Activated CD4-positive, CD25-positive, alpha-beta regulatory T cell treated with anti-CD3 and anti-CD28 coated beads, Interleukin-2, amount 50 U/mL, for 72 hours (primary cell): ENCODE results near the gene TSPO.
A peak's percentile ranks its signal among the peaks of the same experiment; 100 is the strongest.
"Not testable (repeated sequence)": the region's sequence is repeated elsewhere in the genome, so short reads cannot be mapped to it uniquely, and the experiment has no call there.

ENCODE experiments used
- DNase-seq: peaks from one replicate; pipeline ENCODE4 v3.0.0; 2021

TSPO gene

DNA sequence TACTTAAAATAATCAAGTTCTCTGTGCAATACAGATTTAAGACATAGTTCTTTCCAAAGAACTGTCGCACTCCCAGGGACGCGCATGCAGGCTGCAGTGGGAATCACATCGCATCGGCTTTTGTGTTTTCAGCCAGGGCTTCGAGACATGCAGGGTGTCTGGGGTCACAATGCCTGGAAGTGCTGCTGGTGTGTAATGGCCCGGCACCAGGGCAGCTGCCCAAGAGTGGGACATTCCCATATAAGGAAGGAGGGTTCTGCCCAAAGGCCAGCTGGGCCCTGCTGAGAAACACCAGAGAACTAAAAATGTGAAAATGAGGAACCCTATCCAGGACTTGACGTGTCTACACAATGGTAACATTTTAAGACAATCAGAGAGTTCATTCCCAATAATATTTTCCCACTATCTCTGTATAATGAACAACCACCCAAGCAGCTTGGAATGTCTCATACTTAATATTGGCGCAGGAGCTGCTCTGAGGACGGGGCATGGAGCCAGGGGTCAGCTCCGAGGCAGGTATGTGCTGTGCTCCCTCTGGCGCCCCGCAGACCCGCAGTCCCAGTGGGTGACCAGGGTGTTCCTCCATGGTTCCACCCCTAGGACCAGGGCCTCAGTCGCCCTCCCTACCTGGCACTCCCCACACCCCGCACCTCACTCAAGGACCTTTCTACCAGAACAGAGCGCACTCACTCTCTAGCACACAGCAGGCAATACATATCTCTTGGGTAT lies 19.4 kb upstream of the TSPO start:
- no peak for DNase-seq

DNA sequence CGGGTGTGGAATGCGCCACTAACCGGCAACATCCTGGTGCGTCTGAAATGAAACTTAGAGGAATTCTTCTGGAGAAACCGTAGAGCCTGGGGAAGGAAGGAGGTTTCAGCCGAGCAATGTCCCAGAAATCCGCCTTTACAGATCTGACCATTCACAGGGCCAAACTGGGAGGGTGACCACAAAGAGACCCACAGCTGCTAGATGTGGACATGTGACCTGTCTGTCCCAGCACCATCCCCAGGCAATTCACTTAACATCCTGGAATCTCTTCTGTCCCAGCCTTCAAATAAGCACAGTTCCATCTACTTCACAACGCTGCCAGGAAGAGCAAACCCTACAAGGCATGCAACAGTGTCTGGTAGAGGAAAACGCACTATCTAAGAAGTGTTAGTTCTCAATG lies 18.0 kb upstream of the TSPO start:
- no peak for DNase-seq

DNA sequence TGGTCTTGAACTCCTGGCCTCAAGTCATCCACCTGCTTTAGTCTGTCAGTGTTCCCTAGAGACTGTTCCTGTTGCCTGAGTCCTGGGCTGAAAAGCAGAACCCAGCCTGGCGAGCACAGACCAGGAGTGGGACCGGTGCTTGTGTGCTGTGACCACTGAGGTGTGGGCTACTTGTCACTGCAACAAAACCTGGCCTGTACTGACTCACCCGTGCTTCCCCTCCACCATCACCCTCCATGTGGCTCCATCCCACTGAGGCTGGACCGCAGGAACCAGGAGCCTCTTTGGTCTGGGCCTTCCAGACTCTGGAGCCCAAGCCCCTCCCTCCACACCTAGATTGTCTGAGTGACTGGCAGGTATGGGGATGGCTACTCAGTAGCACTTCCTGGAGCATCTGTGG lies 16.8 kb upstream of the TSPO start:
- DNase-seq = no peak

DNA sequence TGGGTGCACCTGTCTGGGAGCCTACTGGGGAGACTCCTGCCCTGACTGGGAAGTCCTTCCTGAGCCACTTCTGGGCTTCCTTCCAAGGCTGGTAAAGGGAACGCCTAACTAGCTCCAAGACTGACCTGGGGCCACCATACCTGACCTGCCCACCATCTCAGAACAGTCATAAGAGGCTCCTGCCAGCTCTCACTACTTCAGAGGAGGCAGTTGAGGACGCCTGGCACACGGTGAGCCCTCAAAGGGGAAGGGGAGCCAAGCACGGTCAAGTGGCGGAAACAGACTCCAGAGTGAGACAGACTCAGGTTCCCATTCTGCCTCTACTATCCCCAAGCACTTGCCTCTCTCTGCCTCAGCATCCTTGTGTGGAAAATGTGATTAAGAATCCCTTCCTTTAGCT lies 15.8 kb upstream of the TSPO start:
- no peak for DNase-seq

GRCh38 chr22:43136255-43136654 lies 15.1 kb upstream of the TSPO start:
- DNase-seq = peak; percentile 42

- DNase-seq = no peak
These were observed 14.6 kb upstream of the TSPO start for GRCh38 chr22:43136801-43137200.

DNA sequence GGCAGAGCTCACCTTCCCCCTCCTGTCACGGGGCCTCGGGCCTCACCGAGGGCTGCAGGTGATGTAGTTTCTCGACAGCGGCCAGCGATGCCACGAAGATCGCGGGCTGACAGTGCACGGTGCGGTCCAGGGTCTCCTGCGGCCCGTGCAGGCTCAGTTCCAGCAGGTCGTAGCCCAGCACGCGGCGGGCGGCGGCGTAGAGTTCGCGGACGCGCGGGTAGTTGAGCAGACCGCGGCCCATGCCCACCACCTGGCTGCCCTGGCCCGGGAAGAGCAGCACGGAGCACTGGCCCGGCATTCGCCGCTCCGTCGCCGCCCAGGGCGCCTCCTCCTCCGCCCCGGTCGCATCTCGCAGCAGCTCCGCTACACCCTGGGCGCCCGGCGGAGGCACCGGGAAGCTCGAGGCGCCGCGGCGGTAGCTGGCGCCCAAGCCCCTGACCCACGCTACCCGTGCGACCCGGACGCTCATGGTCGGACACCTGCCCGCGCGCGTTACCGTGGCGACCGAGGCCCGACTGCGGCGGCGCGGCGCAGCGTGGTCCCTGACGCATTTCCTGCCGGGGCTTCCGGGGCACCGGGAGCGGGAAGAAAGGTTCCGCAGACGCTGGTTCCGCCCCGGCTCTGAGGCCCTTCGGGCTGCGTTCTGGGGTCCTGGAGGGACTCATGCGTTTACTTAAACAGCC lies 8.3 kb upstream of the TSPO start, which contains the start of gene MCAT:
TSS of gene MCAT (minus strand) at position 519 of the 683 bp plus-strand sequence. CDS start at position 469, 50 bp downstream.
- peak; percentile 86 for DNase-seq

DNA sequence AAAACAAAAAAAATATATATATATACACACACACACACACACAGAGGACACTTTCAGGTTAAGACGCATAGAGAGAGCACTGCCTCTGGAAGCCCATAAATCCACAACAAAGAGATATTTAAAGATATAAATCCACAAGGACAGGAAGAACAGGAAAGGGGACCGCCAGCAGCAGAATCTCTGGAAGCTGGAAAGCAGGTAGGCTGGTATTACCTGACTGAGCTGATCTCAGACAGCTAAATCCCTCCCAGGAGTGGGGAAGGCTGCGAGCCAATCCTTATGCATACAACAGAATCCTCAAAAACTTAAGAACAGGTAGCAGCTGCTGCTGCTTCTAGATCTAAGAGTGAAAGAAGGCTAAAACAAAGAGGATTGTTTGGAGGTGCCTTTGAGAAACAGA lies 6.4 kb upstream of the TSPO start:
- no peak for DNase-seq

DNA sequence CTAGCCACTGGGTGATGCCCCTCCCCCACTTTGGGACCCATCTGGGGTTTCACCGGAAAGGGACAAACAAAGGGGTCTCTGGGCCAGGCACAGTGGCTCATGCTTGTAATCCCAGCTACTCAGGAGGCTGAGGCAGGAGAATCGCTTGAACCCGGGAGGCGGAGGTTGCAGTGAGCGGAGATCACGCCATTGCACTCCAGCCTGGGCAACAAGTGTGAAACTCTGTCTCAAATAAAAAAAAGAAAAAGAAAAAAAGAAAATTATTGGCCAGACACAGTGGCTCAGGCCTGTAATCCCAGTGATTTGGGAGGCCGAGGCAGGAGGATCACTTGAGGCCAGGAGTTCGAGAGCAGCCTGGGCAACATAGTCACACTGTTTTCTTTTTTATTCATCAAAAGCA lies 6.0 kb upstream of the TSPO start:
- not testable (repeated sequence) for DNase-seq

GRCh38 chr22:43146332-43146731 lies 5.0 kb upstream of the TSPO start:
- not testable (repeated sequence) for DNase-seq

DNA sequence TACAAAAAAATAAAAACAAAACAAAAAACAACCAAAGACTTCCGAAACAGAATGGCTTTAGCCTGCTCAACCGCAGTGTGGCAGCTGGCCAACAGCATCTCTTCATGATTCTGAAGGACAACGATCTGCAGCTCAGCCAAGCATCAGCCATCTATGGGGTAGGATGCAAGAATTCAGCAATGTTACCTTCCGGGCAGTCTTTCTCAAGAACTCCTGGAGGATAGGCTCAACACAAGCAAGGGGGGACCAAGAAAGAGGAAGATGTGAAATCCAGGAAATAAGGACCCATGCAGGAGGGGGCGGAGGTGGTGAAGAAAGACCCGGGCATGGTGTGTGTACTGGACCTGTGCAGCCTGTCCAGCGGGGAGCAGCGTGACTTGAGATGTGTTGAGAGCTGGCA lies 3.5 kb upstream of the TSPO start:
- no peak for DNase-seq

DNA sequence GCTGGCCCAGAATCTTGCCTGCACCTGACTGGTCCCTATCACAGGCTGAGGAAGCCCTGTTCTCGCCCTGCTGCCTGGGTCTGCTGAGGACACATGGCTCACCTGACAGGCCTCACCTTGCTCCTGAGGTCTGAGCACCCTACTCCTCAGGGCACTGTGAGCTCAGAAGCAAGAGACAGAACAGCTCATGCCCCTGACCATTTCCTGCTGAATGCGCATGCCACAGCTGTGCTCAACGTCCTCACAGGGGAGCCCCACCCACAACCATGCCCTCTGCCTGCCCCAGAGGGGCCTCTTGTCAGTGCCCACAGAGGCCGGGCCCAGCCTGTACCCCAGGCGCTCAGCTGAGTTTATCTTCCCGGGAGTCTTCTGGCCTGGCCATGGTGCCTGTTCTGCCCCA lies 2.8 kb upstream of the TSPO start:
- no peak for DNase-seq

DNA sequence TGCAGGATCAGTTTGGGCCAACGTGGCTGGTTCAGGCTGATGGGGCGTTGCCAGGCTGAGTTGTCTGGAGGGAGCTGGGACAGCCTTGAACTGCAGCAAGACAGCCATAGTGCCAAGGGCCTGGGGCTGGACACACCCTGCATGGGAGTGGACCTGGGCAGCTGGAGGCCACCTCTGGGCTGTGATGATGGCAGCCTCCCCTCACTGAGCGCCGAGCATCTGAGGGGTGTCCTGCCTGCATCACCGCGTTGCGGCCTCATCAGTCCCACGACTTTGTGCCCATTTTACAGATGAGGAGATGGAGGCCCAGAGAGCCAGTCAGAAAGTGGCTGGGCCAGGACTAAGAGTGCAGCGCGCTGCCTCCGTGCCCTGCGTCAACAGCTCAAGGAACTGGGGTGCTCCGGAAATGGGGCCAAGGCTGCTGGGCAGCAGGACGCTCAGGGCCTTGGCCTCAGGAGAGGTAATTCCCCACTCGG lies 590 bp upstream of the TSPO start:
- no peak for DNase-seq

DNA sequence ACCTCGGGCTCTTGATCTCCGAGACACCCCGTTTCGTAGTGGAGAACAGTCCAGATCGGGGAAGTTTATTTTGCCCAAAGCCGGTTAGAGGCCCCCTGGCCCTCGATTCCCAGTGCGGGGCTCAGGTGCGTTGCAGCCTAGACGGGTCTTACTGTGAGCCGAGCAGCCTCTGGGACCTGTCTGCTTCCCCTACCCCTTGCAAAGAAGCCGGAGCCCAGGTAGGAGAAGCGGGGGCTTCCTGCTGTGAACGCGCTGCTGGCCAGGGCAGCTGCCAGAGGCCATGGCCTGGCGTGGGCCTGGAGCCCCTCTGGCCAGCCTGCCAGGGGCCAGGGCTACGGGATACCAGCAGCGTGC lies 621 bp downstream of the TSPO start:
- DNase-seq = no peak

GRCh38 chr22:43152357-43153071 lies 1.2 kb downstream of the TSPO start:
- peak; percentile 61 for DNase-seq

GRCh38 chr22:43153899-43154298 lies 2.5 kb downstream of the TSPO start:
- DNase-seq = no peak

DNA sequence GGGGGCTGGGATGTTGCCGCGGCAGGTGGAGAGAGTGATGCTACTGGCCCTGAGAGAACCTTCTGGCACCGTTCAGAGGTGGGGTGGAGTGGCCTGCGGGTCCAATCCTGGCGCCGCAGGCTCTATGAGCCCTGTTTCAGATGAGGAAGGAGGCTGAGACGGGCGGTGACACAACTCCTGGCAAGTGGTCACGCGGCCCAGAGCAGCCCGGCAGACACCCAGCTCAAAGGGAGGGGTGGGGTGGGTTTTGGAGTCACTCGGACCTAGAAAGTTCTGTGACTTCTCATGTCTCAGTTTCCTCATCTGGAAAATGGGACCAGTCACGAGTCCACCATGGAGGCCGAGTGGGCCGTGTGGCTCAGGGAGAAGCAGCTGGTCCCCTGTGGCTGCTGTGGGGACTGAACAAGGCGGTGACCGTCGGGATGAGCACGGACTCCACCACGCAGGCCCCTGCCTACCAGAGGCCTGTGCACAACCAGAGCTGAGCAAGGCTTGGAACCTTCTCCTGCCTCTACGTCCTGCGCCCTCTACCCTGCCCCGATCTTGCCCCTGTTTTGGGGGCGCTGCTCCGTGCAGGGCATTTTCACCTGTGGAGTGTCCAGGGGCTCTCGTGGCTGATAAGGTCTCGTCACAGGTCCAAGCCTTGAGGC lies 3.7 kb downstream of the TSPO start:
- no peak for DNase-seq

DNA sequence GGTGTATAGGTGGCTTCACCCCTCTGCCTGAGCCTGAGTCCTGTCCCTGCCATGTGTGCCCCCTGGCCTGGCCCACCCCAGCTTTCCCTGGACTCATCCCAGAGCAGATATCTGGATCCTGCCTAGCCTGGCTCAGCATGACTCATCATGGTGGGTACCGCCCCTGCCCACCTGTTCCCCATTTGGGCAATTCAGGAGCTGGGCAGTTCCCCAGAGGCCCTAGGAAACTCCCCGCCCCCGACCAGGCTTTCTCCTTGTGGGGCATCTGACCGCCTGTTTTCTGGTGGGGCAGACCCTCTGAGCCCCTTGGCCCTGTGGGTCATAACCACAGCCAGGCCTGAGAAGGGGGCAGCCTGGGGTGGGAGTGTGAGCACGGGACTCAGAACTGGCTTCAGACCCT lies 4.4 kb downstream of the TSPO start:
- DNase-seq = no peak

DNA sequence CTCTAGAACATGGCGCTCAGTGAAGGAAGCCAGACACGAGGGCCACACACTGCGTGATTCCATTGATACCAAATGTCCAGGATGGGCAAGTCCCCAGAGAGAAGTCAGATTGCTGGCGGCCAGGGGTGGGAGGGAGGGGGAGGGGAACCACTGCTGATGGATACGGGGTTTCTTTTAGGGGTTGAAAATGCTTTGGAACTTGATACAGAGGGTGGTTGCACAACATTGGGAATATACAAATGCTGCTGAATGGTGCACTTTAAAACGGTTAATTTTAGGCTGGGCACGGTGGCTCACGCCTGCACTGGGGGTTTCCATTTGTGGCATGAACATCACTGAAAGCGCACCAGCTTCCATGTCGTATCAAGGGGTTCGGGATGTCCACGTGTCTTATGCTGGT lies 5.1 kb downstream of the TSPO start:
- DNase-seq = no peak

DNA sequence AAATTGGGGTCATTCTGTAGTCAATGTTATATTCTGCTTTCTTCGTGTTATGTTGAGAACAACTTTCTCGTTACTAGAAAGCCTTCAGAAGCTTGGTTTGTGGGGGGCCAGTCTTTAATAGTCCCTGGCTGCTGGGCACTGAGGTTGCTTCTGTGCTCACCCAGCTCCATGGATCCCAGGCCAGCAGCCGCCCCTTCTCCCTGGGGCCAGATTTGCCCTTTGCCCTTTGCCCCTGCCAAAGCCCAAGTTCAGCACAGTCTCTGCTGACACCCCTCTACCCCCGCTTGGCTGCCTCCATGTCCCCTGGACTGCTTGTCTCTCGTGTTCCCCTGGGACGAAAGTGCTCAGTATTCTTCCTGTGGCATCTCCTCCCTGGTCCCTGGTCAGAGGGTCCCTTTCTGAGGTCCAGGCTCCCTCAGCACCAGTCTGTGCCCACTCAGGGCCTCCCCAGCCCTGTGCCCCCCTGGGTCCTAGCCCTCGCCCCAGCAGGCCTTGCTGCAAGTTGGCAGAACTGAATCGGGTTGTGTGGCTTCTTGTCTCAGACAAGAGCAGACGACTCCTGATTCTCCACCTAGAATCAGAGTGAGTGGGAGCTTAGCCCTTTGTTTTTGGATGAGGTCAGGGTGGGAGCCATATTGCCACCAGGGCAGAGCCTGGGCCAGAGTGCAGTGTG lies 6.7 kb downstream of the TSPO start:
- DNase-seq = no peak

- no peak for DNase-seq
These were observed 7.6 kb downstream of the TSPO start for GRCh38 chr22:43158778-43159483.

DNA sequence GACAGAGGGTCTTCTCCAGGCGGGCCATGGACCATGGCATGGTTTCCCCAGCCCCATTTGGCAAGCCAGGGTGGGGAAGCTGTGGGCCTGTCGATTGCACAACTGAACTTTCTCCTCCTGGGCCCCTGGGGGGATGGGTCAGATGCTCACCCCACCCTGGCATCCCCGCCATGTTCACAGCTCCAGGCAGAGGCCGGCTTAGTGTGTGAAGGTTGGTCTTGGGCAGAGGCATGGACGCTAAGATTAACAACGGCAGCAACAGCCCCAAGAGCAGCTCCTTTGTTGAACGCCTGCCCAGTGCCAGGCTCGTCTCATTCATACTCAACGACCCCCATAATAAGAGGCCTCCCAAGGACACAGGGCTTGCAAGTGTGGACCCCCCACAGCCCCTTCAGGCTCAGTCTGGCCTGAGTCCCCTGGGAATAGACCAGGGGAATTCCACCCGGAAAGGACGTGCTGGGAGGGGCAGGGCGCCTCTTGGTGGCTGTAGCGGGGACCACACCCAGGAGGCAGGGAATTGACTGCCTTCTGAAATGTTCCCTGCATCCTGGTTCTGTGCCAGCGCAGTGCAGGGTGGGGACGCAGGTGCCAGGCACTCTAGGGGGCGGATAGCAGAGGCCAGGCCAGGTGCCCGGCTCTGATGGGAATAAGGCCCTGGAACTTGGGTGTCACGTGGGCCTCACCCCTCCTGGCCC lies 8.3 kb downstream of the TSPO start:
- no peak for DNase-seq
